ENCODE results near the gene SDR39U1. TPM values are rescaled to one million over a fixed set of nuclear protein-coding genes. Genes with fewer than 3 reads are reported as not detected.
"Not testable (repeated sequence)": the region's sequence is repeated elsewhere in the genome, so short reads cannot be mapped to it uniquely, and the experiment has no call there.

Gene SDR39U1
- total RNA-seq, 1 donor from 2014 or later = 61.6 TPM

DNA sequence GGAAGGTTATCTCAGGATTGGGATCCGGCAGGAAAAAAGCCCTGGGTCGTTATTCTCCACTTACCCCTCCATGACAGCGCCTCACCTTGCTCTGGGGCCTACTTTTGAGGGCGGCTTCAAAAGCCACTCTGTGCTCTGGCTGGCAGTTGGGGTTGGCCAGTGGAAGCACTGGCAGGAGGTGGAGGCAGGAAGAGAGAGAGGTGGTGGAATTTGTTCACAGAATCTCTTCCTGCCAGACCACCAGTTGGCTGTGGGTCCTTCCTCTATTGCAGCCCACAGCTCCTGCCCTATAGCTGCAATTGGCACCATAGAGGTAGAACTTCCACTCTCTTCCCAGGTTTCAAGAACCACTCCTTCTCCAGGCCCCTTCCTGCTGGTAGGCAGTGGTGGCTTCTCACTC, 32.7 kb upstream of the SDR39U1 start:
- no peaks in the 10 kb centered on the region for H3K4me1 ChIP-seq
- ATAC-seq = no peak
- no peak overlapping the region for H3K4me3 ChIP-seq
- TF ChIP-seq, protein P1, sequence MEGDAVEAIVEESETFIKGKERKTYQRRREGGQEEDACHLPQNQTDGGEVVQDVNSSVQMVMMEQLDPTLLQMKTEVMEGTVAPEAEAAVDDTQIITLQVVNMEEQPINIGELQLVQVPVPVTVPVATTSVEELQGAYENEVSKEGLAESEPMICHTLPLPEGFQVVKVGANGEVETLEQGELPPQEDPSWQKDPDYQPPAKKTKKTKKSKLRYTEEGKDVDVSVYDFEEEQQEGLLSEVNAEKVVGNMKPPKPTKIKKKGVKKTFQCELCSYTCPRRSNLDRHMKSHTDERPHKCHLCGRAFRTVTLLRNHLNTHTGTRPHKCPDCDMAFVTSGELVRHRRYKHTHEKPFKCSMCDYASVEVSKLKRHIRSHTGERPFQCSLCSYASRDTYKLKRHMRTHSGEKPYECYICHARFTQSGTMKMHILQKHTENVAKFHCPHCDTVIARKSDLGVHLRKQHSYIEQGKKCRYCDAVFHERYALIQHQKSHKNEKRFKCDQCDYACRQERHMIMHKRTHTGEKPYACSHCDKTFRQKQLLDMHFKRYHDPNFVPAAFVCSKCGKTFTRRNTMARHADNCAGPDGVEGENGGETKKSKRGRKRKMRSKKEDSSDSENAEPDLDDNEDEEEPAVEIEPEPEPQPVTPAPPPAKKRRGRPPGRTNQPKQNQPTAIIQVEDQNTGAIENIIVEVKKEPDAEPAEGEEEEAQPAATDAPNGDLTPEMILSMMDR (IDR thresholded peaks at IDR 0.05) = no peak
- no peak for DNase-seq
- no peaks in the 10 kb centered on the region for H3K27me3 ChIP-seq (ENCODE audit: low read depth)
- H3K36me3 ChIP-seq = no peaks in the 10 kb centered on the region
- intact Hi-C loops (cut with DNase I) = no loop called here
- H3K27ac ChIP-seq = no peak overlapping the region
- H3K9me3 ChIP-seq = no peaks in the 10 kb centered on the region

DNA sequence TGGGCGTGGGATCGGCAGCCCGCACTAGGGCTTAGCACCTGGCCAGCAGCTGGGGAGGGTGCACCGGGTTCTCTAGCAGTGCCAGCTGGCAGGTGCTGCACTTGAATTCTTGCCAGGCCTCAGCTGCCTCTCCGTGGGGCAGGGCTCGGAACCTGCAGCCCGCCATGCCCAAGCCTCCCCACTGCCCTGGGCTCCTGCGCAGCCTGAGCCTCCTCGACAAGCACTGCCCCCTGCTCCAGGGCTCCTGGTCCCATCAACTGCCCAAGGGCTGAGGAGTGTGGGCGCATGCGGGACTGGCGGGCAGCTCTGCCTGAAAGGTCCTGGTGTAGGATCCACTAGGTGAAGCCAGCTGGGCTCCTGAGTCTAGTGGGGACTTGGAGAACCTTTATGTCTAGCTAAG, 30.6 kb upstream of the SDR39U1 start:
- DNase-seq (no peak), ATAC-seq (no peak)
- Histone ChIP-seq H3K27ac (no peak overlapping the region), H3K4me1 (no peaks in the 10 kb centered on the region), H3K27me3 (ENCODE audit: low read depth) (no peaks in the 10 kb centered on the region), H3K36me3 (no peaks in the 10 kb centered on the region), H3K4me3 (no peak overlapping the region), H3K9me3 (no peaks in the 10 kb centered on the region)
- intact Hi-C loops (cut with DNase I) = no loop called here
- TF ChIP-seq, protein P1 (IDR thresholded peaks at IDR 0.05) = no peak

DNA sequence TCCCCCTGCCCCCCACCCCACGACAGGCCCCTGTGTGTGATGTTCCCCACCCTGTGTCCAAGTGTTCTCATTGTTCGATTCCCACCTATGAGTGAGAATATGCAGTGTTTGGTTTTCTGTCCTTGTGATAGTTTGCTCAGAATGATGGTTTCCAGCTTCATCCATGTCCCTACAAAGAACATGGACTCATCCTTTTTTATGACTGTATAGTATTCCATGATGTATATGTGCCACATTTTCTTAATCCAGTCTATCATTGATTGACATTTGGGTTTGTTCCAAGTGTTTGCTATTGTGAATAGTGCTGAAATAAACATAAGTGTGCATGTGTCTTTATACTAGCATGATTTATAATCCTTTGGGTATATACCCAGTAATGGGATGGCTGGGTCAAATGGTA, 27.9 kb upstream of the SDR39U1 start:
- ATAC-seq; intact Hi-C loops (cut with DNase I); H3K27ac ChIP-seq: not testable (repeated sequence)

DNA sequence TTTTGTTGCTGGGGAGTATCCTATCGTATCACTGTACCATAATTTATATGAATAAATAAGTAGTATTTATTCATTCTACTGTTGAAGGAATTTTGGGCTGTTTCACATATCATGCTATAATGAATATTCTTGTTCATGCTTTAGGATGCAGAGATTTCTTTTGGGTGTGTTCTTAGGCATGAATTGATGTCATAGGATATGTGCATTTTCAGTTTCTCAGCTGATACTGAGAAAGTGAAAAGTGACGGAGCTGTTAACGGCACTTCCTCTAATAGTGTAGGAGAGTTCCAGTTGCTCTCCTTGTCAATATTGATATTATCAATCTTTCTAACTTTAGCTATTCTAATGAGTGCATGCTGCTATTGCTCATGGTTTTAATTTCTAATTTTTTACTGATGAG, 23.2 kb upstream of the SDR39U1 start:
- DNase-seq (no peak), ATAC-seq (no peak)
- Histone ChIP-seq H3K4me3 (no peak overlapping the region), H3K9me3 (no peaks in the 10 kb centered on the region), H3K27ac (no peak overlapping the region), H3K4me1 (no peaks in the 10 kb centered on the region), H3K36me3 (no peaks in the 10 kb centered on the region), H3K27me3 (ENCODE audit: low read depth) (no peaks in the 10 kb centered on the region)
- intact Hi-C loops (cut with DNase I) = no loop called here
- TF ChIP-seq, protein P1 (IDR thresholded peaks at IDR 0.05) = no peak

More for the DNA sequence above, 27.9 kb upstream of the SDR39U1 start:
- H3K27me3 ChIP-seq (ENCODE audit: low read depth); H3K36me3 ChIP-seq; H3K4me1 ChIP-seq; DNase-seq; H3K9me3 ChIP-seq; H3K4me3 ChIP-seq: not testable (repeated sequence)

DNA sequence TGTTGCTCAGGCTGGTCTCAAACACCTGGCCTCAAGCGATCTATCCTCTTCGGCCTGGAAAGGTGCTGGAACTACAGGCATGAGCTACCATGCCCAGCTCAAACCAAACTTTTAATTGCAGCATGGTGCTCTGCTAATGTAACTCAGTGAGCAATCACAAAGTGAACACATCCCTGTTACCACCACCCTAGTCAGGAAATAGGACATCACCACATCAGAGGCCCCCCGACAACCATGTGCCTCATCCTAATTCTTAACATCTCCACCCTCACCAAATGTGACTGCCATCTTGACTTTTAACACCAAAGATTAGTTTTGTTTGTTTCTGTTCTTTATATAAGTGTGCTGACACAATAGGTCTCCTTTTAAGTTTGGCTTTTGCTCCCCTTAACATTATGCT, 22.8 kb upstream of the SDR39U1 start:
- ATAC-seq = no peak
- intact Hi-C loops (cut with DNase I) = no loop called here

DNA sequence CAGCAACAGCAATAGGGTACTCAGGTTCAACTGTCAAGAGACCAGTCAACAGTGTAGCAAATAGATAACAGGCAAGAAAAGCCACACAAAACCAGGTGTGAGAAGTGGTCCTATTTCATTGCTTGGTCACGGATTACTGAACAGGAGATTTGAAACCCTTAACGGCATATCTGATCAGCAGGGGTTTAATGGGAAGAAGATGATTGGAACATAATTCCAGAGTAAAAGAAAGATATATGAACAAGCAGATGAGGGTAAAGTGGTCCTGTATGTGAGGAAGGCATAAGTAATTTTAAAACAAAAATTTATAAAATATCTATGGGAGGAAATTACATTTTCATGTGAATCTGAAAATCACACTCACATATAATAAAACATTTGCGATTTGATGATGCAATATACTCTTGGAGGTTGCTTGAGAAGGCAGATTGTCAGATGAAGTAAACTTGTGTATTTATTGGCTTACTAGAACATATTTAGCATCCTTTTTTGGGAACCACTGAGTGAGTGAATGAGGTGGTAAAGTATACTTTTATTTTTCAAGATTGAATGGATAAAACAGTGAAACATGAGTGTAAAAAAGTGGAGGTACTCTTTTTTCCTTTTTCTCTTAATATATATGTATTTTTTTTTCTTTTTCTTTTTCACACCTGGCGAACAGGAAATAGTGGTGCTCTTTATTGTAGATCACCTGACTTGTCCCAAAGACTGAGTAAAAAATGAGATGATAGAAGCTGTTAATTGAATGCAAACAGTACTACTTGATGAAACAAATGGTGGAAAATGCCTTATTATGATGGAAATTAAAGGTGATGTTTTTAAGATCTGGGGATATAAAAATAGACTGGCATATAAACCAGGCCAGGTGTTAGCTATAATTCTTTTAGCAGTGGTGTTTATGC, 21.6 kb upstream of the SDR39U1 start:
- Histone ChIP-seq H3K9me3 (no peaks in the 10 kb centered on the region), H3K27me3 (ENCODE audit: low read depth) (no peaks in the 10 kb centered on the region), H3K36me3 (no peaks in the 10 kb centered on the region), H3K27ac (no peak overlapping the region), H3K4me3 (no peak overlapping the region), H3K4me1 (no peaks in the 10 kb centered on the region)
- intact Hi-C loops (cut with DNase I) = no loop called here
- no peak for ATAC-seq
- TF ChIP-seq, protein P1 (IDR thresholded peaks at IDR 0.05) = no peak
- DNase-seq = no peak

More for the DNA sequence above, 22.8 kb upstream of the SDR39U1 start:
- TF ChIP-seq, protein P1 (IDR thresholded peaks at IDR 0.05) = no peak
- no peak overlapping the region for H3K4me3 ChIP-seq
- H3K27me3 ChIP-seq (ENCODE audit: low read depth) = no peaks in the 10 kb centered on the region
- H3K4me1 ChIP-seq = no peaks in the 10 kb centered on the region
- no peak for DNase-seq
- H3K36me3 ChIP-seq = no peaks in the 10 kb centered on the region
- no peak overlapping the region for H3K27ac ChIP-seq
- H3K9me3 ChIP-seq = no peaks in the 10 kb centered on the region
